Right lobe of liver (tissue), 6 donors: ENCODE results near the gene BTG1. TPM values are rescaled to one million over a fixed set of nuclear protein-coding genes. Genes with fewer than 3 reads are reported as not detected.

Source experiments
- ATAC-seq, 4 donors: fragments of 200-7000 bp; cut with Tn5 transposase; one replicate each; pipeline ENCODE4 v1.9.1; 2020; ENCODE audit warnings: mild to moderate bottlenecking in 4 of 4, moderate library complexity in 4 of 4
- DNase-seq, 3 donors: peaks; one replicate each; pipeline ENCODE4 v3.0.0-alpha.2; 2020
- H3K27ac ChIP-seq, 3 donors: fragments of 200-600 bp; one replicate each; pipeline ENCODE4 v1.8.0; 2022
- H3K27me3 ChIP-seq, 2 donors: fragments of 200-600 bp; one replicate each; pipeline ENCODE4 v1.8.0; 2022
- H3K36me3 ChIP-seq, 4 donors: fragments of 200-600 bp; sonication (generic) in 1 of 4; one replicate each; pipeline versions ENCODE4 v1.5.1 to v1.8.0; 2017 to 2022; ENCODE audit warnings: control low read depth in 1 of 4
- H3K4me1 ChIP-seq, 4 donors: fragments of 200-600 bp; sonication (generic) in 1 of 4; one replicate each; pipeline versions ENCODE4 v1.5.1 to v1.8.0; 2017 to 2022; ENCODE audit warnings: control low read depth in 1 of 4
- H3K4me3 ChIP-seq, 3 donors: fragments of 200-600 bp; one replicate each; pipeline ENCODE4 v1.8.0; 2022
- H3K9me3 ChIP-seq, 4 donors: fragments of 200-600 bp; sonication (generic) in 1 of 4; one replicate each; pipeline versions ENCODE4 v1.5.1 to v1.8.0; 2017 to 2022; ENCODE audit warnings: control low read depth in 1 of 4
- POLR2A ChIP-seq: fragments of 450-650 bp; IDR thresholded peaks from one replicate; pipeline ENCODE4 v1.6.1; 2017; ENCODE audit warnings: antibody characterized with exemption, mild to moderate bottlenecking
- WGBS: methylation state at CpG from one replicate; pipeline ENCODE4 v1.1.6; 2018; ENCODE audit warnings: low coverage, low lambda C conversion rate; ENCODE audit not compliant: insufficient coverage; ENCODE audit errors: missing lambda C conversion rate; 5-methylcytosine and 5-hydroxymethylcytosine counted together
- intact Hi-C, 2 donors: fragments of 100-400 bp; cut with DNase I; formaldehyde crosslinking; loops; one replicate each; pipeline versions ENCODE4 v1.11.2 to v1.14.1; 2022
- total RNA-seq, 6 experiments: library from RNA; depleted of rRNA in 2 of 6; stranded (reverse); fragments of >200 nt in 2 of 6; fragmentation: NEBNext Ultra II Directional in 3 of 6; extraction: Animal tissue kit (Norgen Biotek cat#: 25700) in 3 of 6; gene quantifications; one replicate each; pipeline versions ENCODE4 v1.1.0 to v1.2.4, GENCODE V29; 2016 to 2023
- TF ChIP-seq, protein P1 (sequence below), 4 donors: fragments of 200-600 bp in 3 of 4; fragments of 450-650 bp in 1 of 4; IDR thresholded peaks; one replicate each; pipeline versions ENCODE4 v1.5.1 to v1.8.0; 2016 to 2022; ENCODE audit warnings: antibody characterized with exemption in 4 of 4, mild to moderate bottlenecking in 2 of 4
- donor health status: DM: no; HTN: yes; CAD: no.
- donor health status: DM: no; HTN: no; CAD: no.
- donor health status: DM: no; HTN: no; CAD: no.
- donor health status: DM: no; HTN: yes; CAD: no.
- donor health status: DM: no; HTN: yes; CAD: no.

BTG1 gene
- total RNA-seq, 6 experiments from 2014 or later, result 23.4 to 129 (median 52.8) TPM

DNA sequence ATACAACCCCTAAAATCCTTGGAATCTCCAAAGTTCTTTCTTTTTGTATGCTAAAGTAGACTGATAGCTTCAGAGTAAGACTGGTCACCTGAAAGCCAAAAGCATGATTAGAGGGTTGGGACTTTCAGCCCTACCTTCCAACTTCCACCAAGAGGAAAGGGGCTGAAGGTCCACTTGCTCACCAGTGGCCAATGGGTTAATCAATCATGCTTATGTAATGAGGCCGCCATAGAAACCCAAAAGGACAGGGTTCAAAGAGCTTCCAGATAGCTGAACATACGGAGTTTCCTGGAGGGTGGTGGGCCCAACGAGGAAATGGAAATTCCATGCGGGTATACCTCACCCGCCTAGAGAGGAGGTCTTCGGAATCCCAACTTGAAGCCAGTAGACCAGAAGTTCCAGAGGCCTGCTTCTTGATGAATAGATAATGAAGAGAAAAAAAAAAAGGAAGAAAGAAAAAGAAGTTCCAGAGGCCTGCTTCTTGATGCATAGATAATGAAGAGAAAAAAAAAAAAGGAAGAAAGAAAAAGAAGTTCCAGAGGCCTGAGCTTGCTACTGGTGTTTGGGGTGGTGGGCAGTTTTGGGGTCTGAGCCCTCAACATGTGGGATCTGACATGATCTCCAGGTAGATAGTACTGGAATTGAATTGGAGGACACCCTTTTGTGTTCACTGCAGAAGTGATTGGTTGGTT is 11.2 kb upstream of the BTG1 start:
- H3K9me3 ChIP-seq, result no peaks in the 10 kb centered on the region
- WGBS, result 85% methylated on average over 5 of the region's 6 CpGs
- DNase-seq (no peak), ATAC-seq (no peak)
- no peak overlapping the region for H3K27ac ChIP-seq
- no peaks in the 10 kb centered on the region for H3K36me3 ChIP-seq
- no peak overlapping the region for H3K4me3 ChIP-seq
- TF ChIP-seq, protein P1, sequence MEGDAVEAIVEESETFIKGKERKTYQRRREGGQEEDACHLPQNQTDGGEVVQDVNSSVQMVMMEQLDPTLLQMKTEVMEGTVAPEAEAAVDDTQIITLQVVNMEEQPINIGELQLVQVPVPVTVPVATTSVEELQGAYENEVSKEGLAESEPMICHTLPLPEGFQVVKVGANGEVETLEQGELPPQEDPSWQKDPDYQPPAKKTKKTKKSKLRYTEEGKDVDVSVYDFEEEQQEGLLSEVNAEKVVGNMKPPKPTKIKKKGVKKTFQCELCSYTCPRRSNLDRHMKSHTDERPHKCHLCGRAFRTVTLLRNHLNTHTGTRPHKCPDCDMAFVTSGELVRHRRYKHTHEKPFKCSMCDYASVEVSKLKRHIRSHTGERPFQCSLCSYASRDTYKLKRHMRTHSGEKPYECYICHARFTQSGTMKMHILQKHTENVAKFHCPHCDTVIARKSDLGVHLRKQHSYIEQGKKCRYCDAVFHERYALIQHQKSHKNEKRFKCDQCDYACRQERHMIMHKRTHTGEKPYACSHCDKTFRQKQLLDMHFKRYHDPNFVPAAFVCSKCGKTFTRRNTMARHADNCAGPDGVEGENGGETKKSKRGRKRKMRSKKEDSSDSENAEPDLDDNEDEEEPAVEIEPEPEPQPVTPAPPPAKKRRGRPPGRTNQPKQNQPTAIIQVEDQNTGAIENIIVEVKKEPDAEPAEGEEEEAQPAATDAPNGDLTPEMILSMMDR (IDR thresholded peaks at IDR 0.05), result no peak
- no peak for TF ChIP-seq POLR2A
- intact Hi-C loops, result no loop called here
- no peaks in the 10 kb centered on the region for H3K27me3 ChIP-seq
- H3K4me1 ChIP-seq, result no peaks in the 10 kb centered on the region

DNA sequence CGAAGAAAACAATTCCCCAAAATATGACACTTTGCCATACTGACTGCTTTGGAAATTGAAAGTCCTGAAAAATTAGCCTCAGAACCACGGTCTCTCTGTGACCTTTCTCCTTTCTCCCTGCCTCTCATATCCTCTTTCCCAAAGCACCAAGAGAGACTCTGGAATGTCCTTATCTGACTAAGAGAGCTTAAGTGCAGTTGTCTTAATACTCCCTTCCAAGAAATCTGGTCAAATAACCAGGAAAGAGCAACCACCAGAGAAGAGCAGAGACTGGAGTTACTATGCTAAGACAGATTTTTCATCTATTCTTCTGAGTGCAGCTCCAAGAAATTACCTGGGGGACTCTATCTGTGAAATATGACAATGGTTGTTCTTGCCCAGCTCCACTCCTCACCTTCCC is 10.5 kb upstream of the BTG1 start:
- H3K27me3 ChIP-seq, result no peaks in the 10 kb centered on the region
- no peak for DNase-seq
- 68% methylated on average over 2 of the region's 2 CpGs for WGBS

DNA sequence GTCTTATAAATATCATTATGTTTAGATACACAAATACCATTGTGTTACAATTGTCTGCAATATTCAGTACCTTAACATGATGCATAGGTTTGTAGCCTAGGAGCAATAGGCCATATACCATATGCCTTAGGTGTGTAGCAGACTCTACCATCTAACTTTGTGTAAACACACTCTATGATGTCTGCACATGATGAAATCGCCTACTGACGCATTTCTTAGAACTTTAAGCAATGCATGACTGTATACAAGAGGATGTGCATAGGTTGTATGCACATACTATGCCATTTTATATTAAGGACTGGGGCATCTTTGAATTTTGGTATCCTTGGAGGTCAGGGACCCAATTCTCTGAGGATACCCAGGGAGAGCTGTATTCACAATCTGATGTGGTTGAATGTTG is 10.1 kb upstream of the BTG1 start:
- intact Hi-C loops, result no loop called here
- TF ChIP-seq POLR2A, result no peak
- TF ChIP-seq, protein P1 (IDR thresholded peaks at IDR 0.05), result no peak
- Histone ChIP-seq H3K27ac (no peak overlapping the region), H3K27me3 (no peaks in the 10 kb centered on the region), H3K4me3 (no peak overlapping the region), H3K9me3 (no peaks in the 10 kb centered on the region), H3K36me3 (no peaks in the 10 kb centered on the region), H3K4me1 (no peaks in the 10 kb centered on the region)
- WGBS, result 85% methylated on average over 2 of the region's 2 CpGs
- ATAC-seq (no peak), DNase-seq (no peak)

More for the DNA sequence above, 10.5 kb upstream of the BTG1 start:
- ATAC-seq, result no peak
- Histone ChIP-seq H3K9me3 (no peaks in the 10 kb centered on the region), H3K27ac (no peak overlapping the region), H3K36me3 (no peaks in the 10 kb centered on the region), H3K4me1 (no peaks in the 10 kb centered on the region), H3K4me3 (no peak overlapping the region)
- TF ChIP-seq POLR2A, result no peak
- TF ChIP-seq, protein P1 (IDR thresholded peaks at IDR 0.05), result no peak
- intact Hi-C loops, result no loop called here

DNA sequence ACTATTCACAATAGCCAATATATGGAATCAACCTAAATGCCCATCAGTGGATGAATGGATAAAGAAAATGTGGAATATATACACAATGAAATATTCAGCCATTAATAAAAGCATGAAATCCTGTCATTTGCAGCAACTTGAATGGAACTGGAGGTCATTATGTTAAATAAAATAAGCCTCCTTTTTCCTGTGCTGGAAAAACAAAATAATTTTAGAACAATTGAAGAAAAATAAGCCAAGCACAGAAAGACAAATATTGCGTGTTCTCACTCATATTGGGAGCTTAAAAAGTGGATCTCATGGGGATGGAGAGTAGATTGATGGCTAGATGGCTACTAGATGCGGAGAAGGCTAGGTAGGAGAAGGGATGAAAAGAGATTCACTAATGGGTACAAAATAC is 6.3 kb upstream of the BTG1 start:
- TF ChIP-seq, protein P1 (IDR thresholded peaks at IDR 0.05), result no peak
- TF ChIP-seq POLR2A, result no peak
- WGBS, result 81% methylated on average over 2 of the region's 2 CpGs
- Histone ChIP-seq H3K4me1 (peaks cover 0 to 3% (median 0%) of the 10 kb centered on the region in 4 donors), H3K27ac (no peak overlapping the region), H3K9me3 (no peaks in the 10 kb centered on the region), H3K4me3 (no peak overlapping the region), H3K27me3 (no peaks in the 10 kb centered on the region), H3K36me3 (no peaks in the 10 kb centered on the region)
- no peak for ATAC-seq
- no peak for DNase-seq
- intact Hi-C loops, result no loop called here
